DOHH2 (cell line): ENCODE measurements around the gene ZNF280D.

Source experiments
- EZH2phosphoT487 ChIP-seq: fragments of 200-600 bp; sonication (generic); IDR thresholded peaks from 2 replicates; pipeline ENCODE4 v1.6.1; 2017; ENCODE audit warnings: borderline replicate concordance, mild to moderate bottlenecking, antibody characterized with exemption, low read length, moderate library complexity, mixed read lengths
- TF ChIP-seq, protein P1 (sequence below): fragments of 200-600 bp; sonication (generic); IDR thresholded peaks from one replicate; pipeline ENCODE4 v1.5.1; 2014; ENCODE audit warnings: antibody characterized with exemption, mild to moderate bottlenecking, low read depth, low read length; ENCODE audit not compliant: poor library complexity, severe bottlenecking

DNA sequence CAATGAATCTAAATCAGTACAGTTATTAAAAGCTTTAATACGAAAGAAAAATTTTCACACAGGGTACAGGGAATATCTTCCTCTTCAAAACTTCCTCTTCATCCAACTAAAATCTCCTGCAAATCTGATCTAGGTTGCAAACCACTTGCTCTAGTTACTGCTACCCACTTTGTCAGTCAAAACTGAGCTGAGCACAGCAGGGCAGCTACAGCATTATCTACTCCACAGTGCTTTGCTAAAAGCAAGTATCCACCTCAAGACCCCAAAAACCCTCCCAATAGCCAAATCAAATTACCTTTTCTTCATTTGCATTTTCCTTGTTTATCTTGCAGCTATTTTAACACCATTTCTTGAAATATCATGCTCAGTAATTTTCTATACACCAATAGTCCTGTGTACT, 14.7 kb downstream of the ZNF280D start:
- TF ChIP-seq, protein P1, sequence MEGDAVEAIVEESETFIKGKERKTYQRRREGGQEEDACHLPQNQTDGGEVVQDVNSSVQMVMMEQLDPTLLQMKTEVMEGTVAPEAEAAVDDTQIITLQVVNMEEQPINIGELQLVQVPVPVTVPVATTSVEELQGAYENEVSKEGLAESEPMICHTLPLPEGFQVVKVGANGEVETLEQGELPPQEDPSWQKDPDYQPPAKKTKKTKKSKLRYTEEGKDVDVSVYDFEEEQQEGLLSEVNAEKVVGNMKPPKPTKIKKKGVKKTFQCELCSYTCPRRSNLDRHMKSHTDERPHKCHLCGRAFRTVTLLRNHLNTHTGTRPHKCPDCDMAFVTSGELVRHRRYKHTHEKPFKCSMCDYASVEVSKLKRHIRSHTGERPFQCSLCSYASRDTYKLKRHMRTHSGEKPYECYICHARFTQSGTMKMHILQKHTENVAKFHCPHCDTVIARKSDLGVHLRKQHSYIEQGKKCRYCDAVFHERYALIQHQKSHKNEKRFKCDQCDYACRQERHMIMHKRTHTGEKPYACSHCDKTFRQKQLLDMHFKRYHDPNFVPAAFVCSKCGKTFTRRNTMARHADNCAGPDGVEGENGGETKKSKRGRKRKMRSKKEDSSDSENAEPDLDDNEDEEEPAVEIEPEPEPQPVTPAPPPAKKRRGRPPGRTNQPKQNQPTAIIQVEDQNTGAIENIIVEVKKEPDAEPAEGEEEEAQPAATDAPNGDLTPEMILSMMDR, result no peak
- no peak for TF ChIP-seq EZH2phosphoT487
